ENCODE measurements around the gene PRDM16.

Gene PRDM16

DNA sequence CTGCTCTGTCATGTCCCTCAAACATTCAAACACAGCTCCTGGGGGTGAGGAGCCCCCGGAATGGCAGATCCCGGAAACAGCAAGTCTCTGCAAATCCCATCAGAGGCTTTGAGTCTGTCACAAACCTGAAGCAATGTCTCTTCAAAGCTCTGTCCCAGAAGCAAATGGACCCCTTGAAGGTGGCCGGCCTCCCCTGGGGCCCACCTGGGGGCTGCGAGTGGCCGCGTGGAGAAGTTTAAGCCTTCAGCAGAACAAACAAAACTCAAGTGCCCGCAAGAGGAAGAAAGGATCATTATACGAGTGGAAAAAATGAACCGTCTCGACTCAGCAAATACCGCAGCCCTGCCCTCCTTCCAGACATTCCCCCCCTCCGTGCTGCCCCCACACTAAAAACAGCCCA lies 53.3 kb downstream of the PRDM16 start:
- DNase-seq (ENCODE audit: low read depth in 2 of 2): no peak

DNA sequence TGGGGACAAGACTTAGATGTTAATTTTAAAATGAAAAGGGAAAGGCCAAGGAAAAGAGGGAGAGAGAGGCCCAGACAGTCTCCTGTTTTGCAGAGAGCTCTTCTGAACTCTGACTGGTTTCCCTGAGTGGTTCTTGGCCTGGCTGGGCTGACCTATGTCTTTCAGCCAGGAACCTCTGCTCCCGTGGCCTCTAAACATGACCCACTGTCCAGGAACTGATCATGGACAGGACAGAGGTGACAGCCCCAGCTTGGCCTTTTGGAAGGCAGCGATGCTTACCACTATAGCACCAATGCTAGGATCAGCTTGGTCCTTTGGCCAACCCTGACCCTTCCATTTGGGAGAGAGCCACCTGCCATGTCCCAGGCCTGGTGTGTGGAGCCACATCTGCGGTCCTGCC lies 55.2 kb downstream of the PRDM16 start:
- no peak for DNase-seq (ENCODE audit: low read depth in 2 of 2)

GRCh38 chr1:3125078-3125477 lies 56.1 kb downstream of the PRDM16 start:
- no peak for DNase-seq (ENCODE audit: low read depth in 2 of 2)

- DNase-seq (ENCODE audit: low read depth in 2 of 2): no peak
These were observed 56.8 kb downstream of the PRDM16 start for GRCh38 chr1:3125546-3126368.

- DNase-seq (ENCODE audit: low read depth in 2 of 2): no peak
These were observed 58.0 kb downstream of the PRDM16 start for GRCh38 chr1:3126756-3127678.

DNA sequence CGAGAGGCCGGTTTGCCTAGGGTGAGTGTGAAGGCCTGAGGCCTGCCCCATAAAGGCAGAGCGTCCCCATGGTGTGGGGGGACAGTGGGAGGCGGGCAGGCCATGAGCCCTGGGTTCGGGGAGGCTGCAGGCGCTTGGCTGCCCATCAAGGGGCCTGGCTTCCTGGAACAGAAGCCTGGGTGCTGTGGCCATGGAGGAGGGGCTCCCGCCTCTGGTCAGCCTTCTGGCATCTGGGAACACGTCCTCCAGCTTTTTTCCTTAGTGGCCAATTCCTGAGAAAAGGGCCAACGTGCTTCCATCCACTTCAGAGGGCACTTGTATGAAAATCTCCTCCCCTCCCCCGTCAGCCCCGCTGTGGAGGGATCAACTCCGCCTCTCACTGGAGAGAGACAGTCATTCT lies 58.7 kb downstream of the PRDM16 start:
- DNase-seq (ENCODE audit: low read depth in 2 of 2): no peak

DNA sequence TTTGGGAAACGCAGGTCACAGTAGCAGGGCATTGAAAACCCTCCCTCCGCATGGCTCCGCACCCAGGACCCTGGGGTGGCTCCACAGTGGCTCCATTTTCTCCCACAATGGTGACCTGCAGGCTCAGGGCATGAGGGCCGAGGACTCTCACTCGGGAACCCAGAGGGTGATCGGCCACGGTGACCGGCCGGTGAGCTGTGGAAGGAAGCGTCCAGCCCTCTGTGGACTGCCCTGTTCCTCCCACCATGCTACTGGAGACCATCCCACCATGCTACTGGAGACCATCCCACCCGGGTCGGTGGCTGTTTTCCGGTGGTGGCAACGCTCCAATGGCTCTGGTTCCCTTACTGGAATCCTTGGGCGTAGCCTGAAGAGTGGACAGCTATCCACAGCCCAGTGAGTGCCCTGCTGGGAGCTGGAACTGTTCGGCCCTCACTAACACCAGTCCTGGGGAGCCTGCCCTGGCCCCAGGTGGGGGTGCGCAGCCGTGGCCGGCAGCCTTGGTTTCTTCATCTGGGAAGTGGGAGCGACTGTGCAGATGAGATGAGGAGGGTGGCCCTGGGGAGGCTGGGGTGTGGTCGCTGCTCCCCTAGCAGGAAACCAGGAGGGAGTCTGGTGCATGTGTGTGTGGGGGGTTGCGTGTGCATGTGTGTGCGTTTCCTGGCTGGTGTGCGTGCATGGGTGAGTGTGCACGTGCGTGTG lies 59.6 kb downstream of the PRDM16 start:
- no peak for DNase-seq (ENCODE audit: low read depth in 2 of 2)

DNA sequence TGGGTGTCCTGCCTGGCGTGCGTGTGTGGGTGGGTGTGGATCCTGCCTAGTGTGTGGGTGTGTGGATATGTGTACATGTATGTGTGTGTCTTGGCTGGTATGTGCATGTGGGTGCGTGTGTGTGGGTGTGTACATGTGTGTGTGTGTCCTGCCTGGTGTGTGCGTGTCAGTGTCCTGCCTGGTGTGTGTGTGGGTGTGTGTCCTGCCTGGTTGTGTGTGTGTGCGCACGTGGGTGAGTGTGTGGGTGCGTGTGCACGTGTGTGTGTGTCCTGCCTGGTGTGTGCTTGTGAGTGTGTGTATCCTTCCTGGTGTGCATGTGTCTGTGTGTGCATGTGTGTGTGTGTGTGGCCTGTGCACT lies 60.1 kb downstream of the PRDM16 start:
- no peak for DNase-seq (ENCODE audit: low read depth in 2 of 2)

GRCh38 chr1:3130268-3130667 lies 61.3 kb downstream of the PRDM16 start:
- no peak for DNase-seq (ENCODE audit: low read depth in 2 of 2)

DNA sequence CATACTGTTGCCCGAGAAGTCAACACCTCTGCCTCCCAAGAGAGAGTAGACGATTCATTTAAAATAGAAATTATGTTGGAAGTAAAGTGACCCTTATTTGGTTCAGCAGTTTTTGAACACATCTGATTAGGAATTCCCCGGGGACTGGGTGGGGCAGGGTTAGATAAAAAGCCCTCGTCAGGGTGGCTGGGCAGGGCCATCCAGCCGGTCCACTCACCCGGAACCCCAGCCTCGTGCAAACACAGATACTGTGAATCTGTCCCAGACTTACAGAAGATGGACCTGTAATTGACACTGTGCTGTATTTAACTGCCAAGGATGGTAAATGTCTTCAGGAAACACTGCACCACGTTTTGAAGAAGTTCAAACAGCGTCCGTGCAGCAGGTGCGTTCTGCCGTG lies 63.7 kb downstream of the PRDM16 start:
- no peak for DNase-seq (ENCODE audit: low read depth in 2 of 2)

GRCh38 chr1:3133686-3134085 lies 64.7 kb downstream of the PRDM16 start:
- no peak for DNase-seq (ENCODE audit: low read depth in 2 of 2)

GRCh38 chr1:3134381-3135072 lies 65.5 kb downstream of the PRDM16 start:
- DNase-seq (ENCODE audit: low read depth in 2 of 2): no peak

DNA sequence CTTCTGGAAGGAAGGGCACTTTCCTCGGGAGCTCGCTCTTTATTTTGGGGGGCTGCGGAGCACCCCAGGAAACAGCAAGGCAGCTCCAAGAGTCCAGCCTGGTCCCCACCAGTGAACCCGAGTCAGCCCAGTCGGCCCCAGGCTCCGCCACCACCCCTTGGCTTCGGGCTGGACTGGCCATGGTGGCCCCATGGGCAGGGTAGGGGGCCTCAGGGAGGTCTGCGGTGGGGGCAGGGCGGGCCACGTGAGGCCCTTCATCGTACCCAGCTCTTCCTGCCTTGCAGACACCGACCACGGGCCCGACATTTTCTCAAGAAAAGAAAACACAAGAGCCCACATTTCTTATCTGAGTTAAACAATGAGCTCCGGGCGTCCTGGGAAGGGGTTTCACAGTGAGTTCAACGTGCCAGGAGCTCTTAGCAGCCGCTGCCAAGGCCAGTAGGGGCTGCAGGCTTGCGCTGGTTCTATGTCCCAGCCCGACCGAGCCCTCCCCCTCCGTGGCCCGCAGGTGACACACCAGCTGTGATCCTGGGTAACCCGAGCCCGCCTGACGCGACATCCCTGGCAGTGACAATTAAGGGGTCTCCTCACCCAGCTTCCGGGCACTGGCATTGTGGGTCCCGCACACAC lies 66.2 kb downstream of the PRDM16 start:
- no peak for DNase-seq (ENCODE audit: low read depth in 2 of 2)

DNA sequence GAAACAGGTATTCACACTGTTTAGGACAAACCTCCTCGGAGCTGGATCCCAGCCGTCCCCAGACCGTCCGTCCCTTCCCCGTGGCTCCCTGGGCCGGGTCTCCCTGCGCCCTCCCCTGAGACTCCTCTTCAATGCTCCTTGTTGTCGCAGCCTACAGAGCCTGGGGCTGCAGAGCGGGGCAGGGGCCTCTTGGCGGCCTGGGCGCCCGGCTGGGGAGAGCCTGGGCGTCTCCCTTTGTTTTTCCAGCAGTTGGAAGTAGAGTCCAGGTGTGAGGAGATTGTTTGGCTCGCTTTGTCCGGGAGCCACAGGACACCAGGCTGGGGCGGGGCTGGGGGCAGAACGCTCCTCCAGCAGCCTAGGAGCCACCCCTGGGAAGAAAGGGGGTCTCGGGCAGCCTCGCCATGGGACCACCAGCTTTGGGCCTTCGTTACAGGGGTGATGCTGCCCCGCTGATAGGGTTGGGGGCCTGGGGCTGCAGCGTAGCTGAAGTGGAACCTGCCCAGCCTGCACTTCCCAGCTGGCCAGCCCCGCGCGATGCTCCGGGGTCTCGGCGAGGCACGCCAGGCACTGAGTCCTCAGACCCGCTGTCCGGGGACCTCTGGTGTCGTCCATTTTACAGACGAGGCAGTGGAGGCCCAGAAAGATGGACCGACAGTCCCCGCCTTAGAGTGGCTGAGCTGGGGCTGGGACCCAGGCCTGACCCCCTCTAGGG lies 66.9 kb downstream of the PRDM16 start:
- DNase-seq (ENCODE audit: low read depth in 2 of 2): no peak

- DNase-seq (ENCODE audit: low read depth in 2 of 2): no peak
These were observed 67.5 kb downstream of the PRDM16 start for GRCh38 chr1:3136532-3136931.

DNA sequence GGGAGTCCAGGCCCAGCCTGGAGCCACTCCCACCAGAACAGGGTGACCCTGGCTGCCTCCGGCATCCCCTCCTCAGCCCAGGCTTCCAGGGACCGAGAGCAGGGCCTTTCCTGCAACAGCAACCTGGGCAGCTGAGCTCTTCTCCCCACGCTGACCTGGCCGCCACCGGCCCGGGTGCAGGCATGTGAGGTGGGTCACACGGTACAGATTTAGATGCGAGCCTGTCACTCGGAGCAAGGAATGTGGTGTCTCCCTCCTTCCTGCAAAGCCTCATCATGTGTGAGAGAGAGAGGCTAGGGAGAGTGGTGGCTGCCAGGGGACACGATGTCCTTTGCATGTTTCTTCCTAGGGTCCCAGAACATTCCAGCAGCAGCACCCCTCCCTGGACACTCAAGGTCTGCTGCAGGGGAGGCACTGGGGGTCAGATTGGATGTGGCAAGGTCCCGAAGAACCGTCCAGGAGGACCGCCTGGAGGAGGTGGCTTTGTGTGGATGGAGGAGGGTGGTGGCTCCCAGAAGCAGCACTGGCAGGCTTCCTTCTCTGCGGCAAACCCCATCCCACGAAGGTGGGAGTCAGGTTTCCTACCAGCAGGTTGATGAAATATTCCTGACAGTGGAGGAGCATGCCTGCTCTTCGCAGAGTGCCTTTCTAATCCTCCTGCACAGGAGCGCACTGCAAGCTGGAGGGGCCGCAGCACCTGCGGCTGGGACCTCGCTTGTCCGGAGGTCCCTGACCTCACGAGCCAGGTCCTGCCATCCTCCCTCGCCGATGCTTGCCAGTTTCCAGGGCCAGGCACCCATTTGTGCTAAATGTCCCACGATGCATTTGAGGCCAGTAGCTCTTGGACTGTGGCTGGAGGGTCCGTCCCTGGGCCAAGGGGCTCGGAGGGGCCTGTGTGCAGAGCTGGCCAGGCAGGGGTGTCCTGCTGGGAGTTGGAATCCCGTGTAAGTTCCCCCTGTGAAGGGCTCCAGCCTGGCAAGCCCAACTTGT lies 68.4 kb downstream of the PRDM16 start:
- no peak for DNase-seq (ENCODE audit: low read depth in 2 of 2)

- DNase-seq (ENCODE audit: low read depth in 2 of 2): no peak
These were observed 69.7 kb downstream of the PRDM16 start for GRCh38 chr1:3138623-3139151.

- DNase-seq (ENCODE audit: low read depth in 2 of 2): no peak
These were observed 70.4 kb downstream of the PRDM16 start for GRCh38 chr1:3139451-3139852.

- no peak for DNase-seq (ENCODE audit: low read depth in 2 of 2)
These were observed 70.9 kb downstream of the PRDM16 start for GRCh38 chr1:3139871-3140361.

Data from activated CD4-positive, alpha-beta T cell treated with anti-CD3 and anti-CD28 coated beads for 24 hours (primary cell).